Measurements from ENCODE around the gene SLC16A3.

The SLC16A3 gene

GRCh38 chr17:82224666-82225065, 4.2 kb upstream of the SLC16A3 start:
- no peak for DNase-seq

GRCh38 chr17:82225368-82226029, 3.3 kb upstream of the SLC16A3 start:
- no peak for DNase-seq

GRCh38 chr17:82226146-82226808, 2.6 kb upstream of the SLC16A3 start:
- DNase-seq = no peak

- DNase-seq = no peak
These were observed 1.8 kb upstream of the SLC16A3 start for GRCh38 chr17:82226809-82227628.

GRCh38 chr17:82227629-82228277, 1.1 kb upstream of the SLC16A3 start:
- DNase-seq = no peak

GRCh38 chr17:82228278-82228841, 482 bp upstream of the SLC16A3 start:
- peak; percentile 71 to 73 for DNase-seq

- no peak for DNase-seq
These were observed 1.1 kb downstream of the SLC16A3 start for GRCh38 chr17:82229698-82230608.

GRCh38 chr17:82230609-82231311, 1.9 kb downstream of the SLC16A3 start:
- peak; percentile 68 to 70 for DNase-seq

- DNase-seq = no peak
These were observed 2.4 kb downstream of the SLC16A3 start for GRCh38 chr17:82231312-82231561.

- DNase-seq = peak; percentile 45 to 62
These were observed 2.9 kb downstream of the SLC16A3 start for GRCh38 chr17:82231562-82232321.

- DNase-seq = no peak
These were observed 3.5 kb downstream of the SLC16A3 start for GRCh38 chr17:82232322-82232820.

GRCh38 chr17:82232876-82233785, 4.3 kb downstream of the SLC16A3 start:
- DNase-seq = no peak

GRCh38 chr17:82234211-82235055, 5.6 kb downstream of the SLC16A3 start:
- DNase-seq = no peak

- DNase-seq = no peak
These were observed 6.4 kb downstream of the SLC16A3 start for GRCh38 chr17:82235056-82235774.

- DNase-seq = no peak
These were observed 6.9 kb downstream of the SLC16A3 start for GRCh38 chr17:82235775-82236141.

- peak; percentile 75 to 76 for DNase-seq
These were observed 7.5 kb downstream of the SLC16A3 start for GRCh38 chr17:82236142-82236971.

Measured in CD4-positive, alpha-beta T cell treated with Interleukin-4 for 1 hour (primary cell).